Stimulated activated naive CD8-positive, alpha-beta T cell treated with anti-CD3 and anti-CD28 coated beads, Interleukin-15, Interleukin-2, amounts not matched to agents 100 ng/mL and 50 ng/mL, for 24 hours (primary cell): ENCODE data around the gene PRADC1.
"Not testable (repeated sequence)": the region's sequence is repeated elsewhere in the genome, so short reads cannot be mapped to it uniquely, and the experiment has no call there.

Source experiments
- H3K27ac Mint-ChIP-seq: one replicate; pipeline ENCODE4 v1.8.0; 2021; ENCODE audit warnings: mild to moderate bottlenecking, mixed read lengths
- H3K27me3 Mint-ChIP-seq: one replicate; pipeline ENCODE4 v1.8.0; 2021; ENCODE audit warnings: mixed read lengths
- H3K36me3 Mint-ChIP-seq: one replicate; pipeline ENCODE4 v1.8.0; 2021; ENCODE audit warnings: low read depth, mixed read lengths
- H3K4me1 Mint-ChIP-seq: one replicate; pipeline ENCODE4 v1.8.0; 2021; ENCODE audit warnings: low read depth, mixed read lengths
- H3K4me3 Mint-ChIP-seq: one replicate; pipeline ENCODE4 v1.8.0; 2021; ENCODE audit warnings: mild to moderate bottlenecking, mixed read lengths
- H3K9me3 Mint-ChIP-seq: one replicate; pipeline ENCODE4 v1.8.0; 2021; ENCODE audit warnings: mixed read lengths

The PRADC1 gene

GRCh38 chr2:73262691-73263429 is 29.8 kb upstream of the PRADC1 start:
- not testable (repeated sequence) for H3K27me3 Mint-ChIP-seq, H3K9me3 Mint-ChIP-seq, H3K4me3 Mint-ChIP-seq, H3K4me1 Mint-ChIP-seq, H3K27ac Mint-ChIP-seq
- peaks cover 33% of the 10 kb centered on the region for H3K36me3 Mint-ChIP-seq

DNA sequence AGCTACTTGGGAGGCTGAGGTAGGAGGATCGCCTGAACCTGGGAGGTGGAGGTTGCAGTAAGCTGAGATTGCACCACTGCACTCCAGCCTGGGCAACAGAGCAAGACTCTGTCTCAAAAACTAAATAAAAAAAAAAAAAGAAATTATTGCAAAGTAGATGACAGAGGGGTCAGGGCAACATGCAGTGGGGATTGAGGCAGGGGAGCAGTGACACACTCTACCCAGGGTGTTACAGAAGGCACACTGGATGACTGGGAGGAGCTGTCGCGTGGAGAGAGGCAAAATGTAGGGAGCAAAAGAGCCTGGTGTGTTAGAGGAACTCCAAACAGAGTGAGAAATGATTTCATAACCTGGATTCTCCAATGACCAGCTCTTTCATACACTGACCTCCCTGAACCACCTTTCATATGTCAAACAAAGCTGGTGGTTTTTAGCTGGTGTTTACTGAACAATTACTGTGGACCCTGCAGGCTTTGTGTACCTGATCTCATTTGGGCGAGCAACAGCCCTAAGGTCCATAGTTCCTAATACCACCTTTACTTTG is 29.1 kb upstream of the PRADC1 start:
- Mint-ChIP-seq H3K4me1 (no peaks in the 10 kb centered on the region), H3K9me3 (no peaks in the 10 kb centered on the region), H3K27ac (no peak overlapping the region), H3K4me3 (no peak overlapping the region), H3K36me3 (peaks cover 30% of the 10 kb centered on the region), H3K27me3 (no peaks in the 10 kb centered on the region)

GRCh38 chr2:73260338-73260984 is 27.4 kb upstream of the PRADC1 start:
- Mint-ChIP-seq H3K27ac (no peak overlapping the region), H3K4me3 (no peak overlapping the region), H3K27me3 (no peaks in the 10 kb centered on the region), H3K9me3 (no peaks in the 10 kb centered on the region), H3K4me1 (no peaks in the 10 kb centered on the region), H3K36me3 (peaks cover 28% of the 10 kb centered on the region)

GRCh38 chr2:73259704-73260337 is 26.8 kb upstream of the PRADC1 start:
- no peaks in the 10 kb centered on the region for H3K9me3 Mint-ChIP-seq
- no peak overlapping the region for H3K27ac Mint-ChIP-seq
- H3K4me3 Mint-ChIP-seq = no peak overlapping the region
- no peaks in the 10 kb centered on the region for H3K4me1 Mint-ChIP-seq
- no peaks in the 10 kb centered on the region for H3K27me3 Mint-ChIP-seq
- peaks cover 28% of the 10 kb centered on the region for H3K36me3 Mint-ChIP-seq

- Mint-ChIP-seq H3K27me3 (no peaks in the 10 kb centered on the region), H3K9me3 (no peaks in the 10 kb centered on the region), H3K36me3 (peaks cover 29% of the 10 kb centered on the region), H3K4me1 (no peaks in the 10 kb centered on the region), H3K4me3 (no peak overlapping the region), H3K27ac (no peak overlapping the region)
Measured at GRCh38 chr2:73259276-73259675, 26.2 kb upstream of the PRADC1 start.

DNA sequence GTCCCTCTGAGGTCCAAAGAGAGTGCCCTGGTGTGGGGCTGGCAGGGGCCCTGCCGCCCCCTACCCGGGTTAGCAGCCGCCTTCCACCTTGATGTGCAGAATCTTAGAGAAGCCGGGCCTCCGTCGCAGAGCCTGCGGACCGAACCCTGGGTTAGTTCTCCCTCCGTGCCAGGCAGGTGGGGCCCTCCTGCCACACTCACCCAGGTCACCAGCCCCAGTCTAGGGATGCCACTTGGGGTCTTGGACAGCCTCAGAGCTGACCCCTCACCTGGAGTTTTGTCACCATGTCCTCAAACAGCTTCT is 25.8 kb upstream of the PRADC1 start:
- Mint-ChIP-seq H3K4me3 (no peak overlapping the region), H3K4me1 (no peaks in the 10 kb centered on the region), H3K9me3 (no peaks in the 10 kb centered on the region), H3K36me3 (peaks cover 29% of the 10 kb centered on the region), H3K27ac (no peak overlapping the region), H3K27me3 (no peaks in the 10 kb centered on the region)

- no peak overlapping the region for H3K27ac Mint-ChIP-seq
- H3K4me3 Mint-ChIP-seq = no peak overlapping the region
- no peaks in the 10 kb centered on the region for H3K9me3 Mint-ChIP-seq
- H3K27me3 Mint-ChIP-seq = no peaks in the 10 kb centered on the region
- peaks cover 31% of the 10 kb centered on the region for H3K36me3 Mint-ChIP-seq
- H3K4me1 Mint-ChIP-seq = no peaks in the 10 kb centered on the region
Measured at GRCh38 chr2:73258186-73258912, 25.3 kb upstream of the PRADC1 start.

GRCh38 chr2:73257425-73258125 is 24.5 kb upstream of the PRADC1 start:
- H3K4me3 Mint-ChIP-seq = no peak overlapping the region
- H3K9me3 Mint-ChIP-seq = no peaks in the 10 kb centered on the region
- no peaks in the 10 kb centered on the region for H3K4me1 Mint-ChIP-seq
- H3K27me3 Mint-ChIP-seq = no peaks in the 10 kb centered on the region
- H3K27ac Mint-ChIP-seq = no peak overlapping the region
- H3K36me3 Mint-ChIP-seq = peaks cover 33% of the 10 kb centered on the region

GRCh38 chr2:73257021-73257420 is 24.0 kb upstream of the PRADC1 start:
- no peaks in the 10 kb centered on the region for H3K9me3 Mint-ChIP-seq
- no peak overlapping the region for H3K27ac Mint-ChIP-seq
- H3K4me1 Mint-ChIP-seq = no peaks in the 10 kb centered on the region
- no peak overlapping the region for H3K4me3 Mint-ChIP-seq
- no peaks in the 10 kb centered on the region for H3K27me3 Mint-ChIP-seq
- H3K36me3 Mint-ChIP-seq = peaks cover 39% of the 10 kb centered on the region

- Mint-ChIP-seq H3K9me3 (no peaks in the 10 kb centered on the region), H3K27ac (no peak overlapping the region), H3K27me3 (no peaks in the 10 kb centered on the region)
Measured at GRCh38 chr2:73256618-73256922, 23.5 kb upstream of the PRADC1 start.

DNA sequence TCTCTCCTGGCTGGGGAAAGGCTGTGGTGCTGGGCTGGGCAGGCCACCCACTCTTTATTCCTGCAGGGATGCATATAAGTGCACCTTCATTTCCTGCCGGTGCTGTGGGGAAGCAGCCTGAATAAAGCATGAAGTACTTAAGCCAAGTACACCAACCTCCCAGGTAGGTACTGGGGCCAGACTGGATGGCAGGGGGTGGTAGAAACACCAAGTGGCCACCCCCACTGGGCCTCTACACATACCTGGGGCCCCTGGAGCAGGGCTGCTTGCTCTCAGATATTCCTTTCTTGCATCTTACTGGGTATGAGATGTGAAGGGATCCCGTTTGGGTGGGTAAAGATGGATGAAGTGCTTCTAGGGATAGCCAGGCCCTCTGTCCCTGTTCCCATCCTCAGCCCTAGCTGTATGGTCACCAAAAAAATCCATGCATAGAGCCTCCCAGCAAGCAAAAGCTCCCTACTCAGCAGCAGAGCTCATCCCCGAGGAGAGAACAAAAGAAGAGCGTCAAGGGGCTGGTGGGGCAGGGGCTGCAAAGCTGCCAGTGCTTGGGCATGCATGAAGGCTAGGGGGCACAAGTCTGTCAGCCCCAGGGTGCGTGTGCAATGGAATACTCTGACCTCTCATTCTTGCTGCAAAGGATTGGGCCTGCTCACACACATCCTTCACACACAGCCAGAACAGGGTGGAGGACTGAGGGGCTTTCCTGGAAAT is 23.0 kb upstream of the PRADC1 start:
- no peak overlapping the region for H3K4me3 Mint-ChIP-seq
- H3K27me3 Mint-ChIP-seq = no peaks in the 10 kb centered on the region
- H3K4me1 Mint-ChIP-seq = no peaks in the 10 kb centered on the region
- peak overlapping the region; percentile 59 for H3K27ac Mint-ChIP-seq
- H3K9me3 Mint-ChIP-seq = no peaks in the 10 kb centered on the region
- H3K36me3 Mint-ChIP-seq = peaks cover 39% of the 10 kb centered on the region

More at GRCh38 chr2:73256618-73256922, 23.5 kb upstream of the PRADC1 start:
- no peaks in the 10 kb centered on the region for H3K4me1 Mint-ChIP-seq
- peaks cover 40% of the 10 kb centered on the region for H3K36me3 Mint-ChIP-seq
- H3K4me3 Mint-ChIP-seq = no peak overlapping the region

DNA sequence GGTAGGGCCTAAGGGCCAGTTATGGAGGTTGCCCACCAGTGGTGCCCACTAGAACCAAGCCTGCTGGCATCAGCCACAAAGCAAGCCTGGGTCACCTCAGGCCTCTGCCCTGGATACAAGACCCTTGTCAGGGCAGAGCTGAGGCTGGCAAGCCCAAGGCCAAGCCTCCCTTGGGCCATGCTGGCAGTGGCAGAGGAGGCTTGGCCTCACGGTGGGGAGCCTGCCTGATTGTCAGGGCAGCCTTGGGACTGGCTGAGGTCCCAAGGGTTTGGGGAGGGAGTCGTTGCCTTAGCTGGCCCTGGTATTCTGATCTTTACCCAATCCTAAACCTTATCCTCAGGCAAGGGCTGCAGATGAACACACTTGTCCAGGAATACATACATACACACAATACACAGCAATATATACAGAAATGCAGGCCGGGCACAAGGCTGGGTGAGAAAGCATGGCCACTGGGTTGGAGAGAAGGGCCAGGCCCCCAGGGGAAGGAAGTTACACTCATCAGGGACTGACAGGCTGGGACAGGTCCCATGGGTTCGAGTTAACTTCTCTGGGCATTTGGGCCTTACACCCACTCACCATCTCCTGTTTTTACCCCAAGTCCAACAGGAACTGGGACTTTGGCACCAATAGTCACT is 22.1 kb upstream of the PRADC1 start:
- Mint-ChIP-seq H3K4me1 (no peaks in the 10 kb centered on the region), H3K27ac (no peak overlapping the region)

DNA sequence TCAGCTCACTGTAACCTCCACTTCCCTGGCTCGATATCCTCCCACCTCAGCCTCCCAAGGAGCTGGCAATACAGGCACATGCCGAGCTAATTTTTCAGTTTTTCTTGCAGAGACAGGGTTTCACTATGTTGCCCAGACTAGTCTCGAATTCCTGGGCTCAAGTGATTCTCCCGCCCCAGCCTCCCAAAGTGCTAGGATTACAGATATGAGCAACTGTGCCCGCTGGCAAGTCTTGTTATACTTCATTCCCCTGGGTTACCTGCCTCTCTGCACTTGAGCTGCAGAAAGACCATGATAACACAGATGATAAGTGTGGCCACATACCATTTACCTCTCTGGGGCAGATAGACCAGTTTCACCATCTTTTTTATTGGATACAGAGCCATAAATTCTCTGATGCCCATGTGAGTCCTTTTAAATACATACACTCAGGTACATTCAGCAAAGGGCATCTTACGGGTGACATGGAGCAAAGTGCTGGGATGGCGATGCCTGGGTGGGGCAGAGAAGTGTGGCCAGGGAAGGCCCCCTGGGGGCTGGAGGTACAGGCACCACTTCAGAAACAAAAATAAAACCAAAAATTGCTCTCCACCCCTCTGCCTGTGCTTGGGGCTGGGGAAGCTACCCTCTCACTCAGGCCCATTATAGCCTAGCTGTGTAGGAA is 21.4 kb upstream of the PRADC1 start:
- Mint-ChIP-seq H3K4me3 (no peak overlapping the region), H3K27ac (peak overlapping the region; percentile 9), H3K36me3 (peaks cover 55% of the 10 kb centered on the region), H3K9me3 (no peaks in the 10 kb centered on the region), H3K4me1 (no peaks in the 10 kb centered on the region), H3K27me3 (no peaks in the 10 kb centered on the region)

More for the DNA sequence above, 22.1 kb upstream of the PRADC1 start:
- no peak overlapping the region for H3K4me3 Mint-ChIP-seq
- H3K9me3 Mint-ChIP-seq = no peaks in the 10 kb centered on the region
- no peaks in the 10 kb centered on the region for H3K27me3 Mint-ChIP-seq
- H3K36me3 Mint-ChIP-seq = peaks cover 48% of the 10 kb centered on the region
